ENCODE results near the gene SF3B5.

SF3B5 gene

DNA sequence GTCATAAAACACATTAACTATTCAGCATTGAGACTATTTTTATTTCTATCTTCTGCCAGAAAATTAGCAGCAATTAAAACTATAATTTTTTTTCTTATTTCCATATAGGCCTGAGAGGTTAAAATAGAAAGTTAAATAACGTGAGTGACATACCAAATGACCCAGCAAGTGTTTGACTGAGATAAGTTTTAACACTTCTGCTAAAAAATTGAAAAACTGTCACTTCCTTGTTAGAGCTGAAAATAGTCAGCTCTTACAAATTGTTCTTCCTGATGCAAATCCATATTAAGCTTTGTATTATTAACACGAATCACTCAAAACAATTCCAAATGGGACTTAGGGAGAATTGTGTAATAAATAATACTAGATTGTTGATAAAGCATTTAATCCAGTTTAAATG is 28.5 kb upstream of the SF3B5 start:
- Histone ChIP-seq H3K4me1 (ENCODE audit: insufficient read depth, low read length) (no peaks in the 10 kb centered on the region), H3K9ac (ENCODE audit: low read depth, low read length) (no peak overlapping the region), H3K36me3 (ENCODE audit: insufficient read depth, low read length) (no peaks in the 10 kb centered on the region), H3K9me3 (ENCODE audit: control insufficient read depth, insufficient read depth, low read length) (no peaks in the 10 kb centered on the region)

DNA sequence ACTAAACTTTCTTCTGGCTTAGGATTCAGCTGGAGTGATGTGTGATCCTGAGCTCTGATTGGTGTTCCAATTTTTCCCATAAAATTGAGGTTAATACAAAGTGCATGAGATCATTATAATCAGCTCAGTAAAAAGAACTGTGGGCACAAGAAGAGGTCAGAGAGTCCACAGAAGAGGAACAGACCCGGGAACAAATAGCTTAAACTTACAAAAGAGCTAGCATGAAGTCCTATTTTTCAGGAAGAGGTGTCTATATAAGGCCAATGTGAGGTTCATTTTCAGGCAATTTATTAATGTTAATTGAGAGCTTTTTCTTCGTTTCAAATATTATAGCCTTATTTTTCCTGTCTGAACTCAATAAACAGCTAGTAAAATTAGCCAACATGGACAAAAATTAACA is 28.0 kb upstream of the SF3B5 start:
- H3K36me3 ChIP-seq (ENCODE audit: insufficient read depth, low read length), result no peaks in the 10 kb centered on the region
- H3K4me1 ChIP-seq (ENCODE audit: insufficient read depth, low read length), result no peaks in the 10 kb centered on the region
- no peak overlapping the region for H3K9ac ChIP-seq (ENCODE audit: low read depth, low read length)
- H3K9me3 ChIP-seq (ENCODE audit: control insufficient read depth, insufficient read depth, low read length), result no peaks in the 10 kb centered on the region

DNA sequence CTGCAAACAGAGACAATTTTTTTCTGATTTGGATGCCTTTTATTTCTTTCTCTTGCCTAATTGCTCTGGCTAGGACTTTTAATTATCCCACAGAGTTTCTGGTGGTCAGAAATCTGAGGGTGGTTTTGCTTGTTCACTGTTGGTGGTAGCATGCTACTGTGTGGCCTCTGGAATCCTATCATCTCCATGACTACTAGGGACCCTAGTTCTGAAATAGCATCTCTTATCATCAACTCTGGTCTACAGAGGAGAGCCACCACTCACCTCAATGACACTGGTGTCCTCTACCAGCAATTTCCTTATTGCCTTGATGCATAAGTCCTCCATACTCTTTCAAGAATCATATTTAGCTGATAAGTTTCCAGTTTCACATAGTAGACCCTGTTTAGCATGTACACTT is 27.5 kb upstream of the SF3B5 start:
- H3K9me3 ChIP-seq (ENCODE audit: control insufficient read depth, insufficient read depth, low read length), result no peaks in the 10 kb centered on the region
- H3K9ac ChIP-seq (ENCODE audit: low read depth, low read length), result no peak overlapping the region
- H3K36me3 ChIP-seq (ENCODE audit: insufficient read depth, low read length), result no peaks in the 10 kb centered on the region
- no peaks in the 10 kb centered on the region for H3K4me1 ChIP-seq (ENCODE audit: insufficient read depth, low read length)

DNA sequence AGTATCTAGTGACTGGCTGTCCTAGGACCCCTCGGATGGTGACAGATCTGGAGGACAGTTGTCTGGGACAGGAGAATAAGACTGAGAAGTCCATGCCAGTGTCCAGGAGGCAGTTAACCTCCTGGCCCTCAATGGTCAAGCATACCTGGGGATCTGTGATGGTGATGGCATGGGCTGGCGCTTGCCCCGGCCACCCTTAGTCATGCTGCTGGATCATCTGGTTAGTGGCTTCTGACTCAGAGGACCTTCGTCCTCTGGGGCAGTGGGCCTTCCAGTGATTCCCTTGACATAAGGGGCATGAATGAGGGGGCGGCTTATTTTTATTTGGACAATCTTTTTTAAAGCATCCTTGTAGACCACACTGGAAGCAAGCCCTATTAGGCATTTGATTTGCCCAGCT is 24.0 kb upstream of the SF3B5 start:
- no peaks in the 10 kb centered on the region for H3K36me3 ChIP-seq (ENCODE audit: insufficient read depth, low read length)
- H3K4me1 ChIP-seq (ENCODE audit: insufficient read depth, low read length), result no peaks in the 10 kb centered on the region
- H3K9me3 ChIP-seq (ENCODE audit: control insufficient read depth, insufficient read depth, low read length), result no peaks in the 10 kb centered on the region
- no peak overlapping the region for H3K9ac ChIP-seq (ENCODE audit: low read depth, low read length)

DNA sequence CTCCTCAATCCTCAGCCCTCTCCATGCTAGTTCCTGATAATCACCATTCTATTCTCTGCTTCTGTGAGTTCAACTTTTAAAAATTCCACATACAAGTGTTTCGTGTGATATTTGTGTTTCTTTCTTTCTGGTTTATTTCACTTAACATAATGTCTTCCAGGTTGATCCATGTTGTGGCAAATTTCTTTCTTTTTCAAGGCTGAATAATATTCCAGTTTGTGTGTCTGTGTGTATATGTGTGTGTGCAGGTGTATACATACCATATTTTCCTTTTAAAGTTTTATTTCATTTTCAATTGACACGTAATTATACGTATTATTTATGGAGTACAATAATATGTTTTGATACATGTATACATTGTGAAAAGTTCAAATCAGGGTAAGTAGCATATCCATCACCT is 19.8 kb upstream of the SF3B5 start:
- Histone ChIP-seq H3K9me3 (ENCODE audit: control insufficient read depth, insufficient read depth, low read length) (no peaks in the 10 kb centered on the region), H3K9ac (ENCODE audit: low read depth, low read length) (no peak overlapping the region), H3K36me3 (ENCODE audit: insufficient read depth, low read length) (no peaks in the 10 kb centered on the region), H3K4me1 (ENCODE audit: insufficient read depth, low read length) (no peaks in the 10 kb centered on the region)

DNA sequence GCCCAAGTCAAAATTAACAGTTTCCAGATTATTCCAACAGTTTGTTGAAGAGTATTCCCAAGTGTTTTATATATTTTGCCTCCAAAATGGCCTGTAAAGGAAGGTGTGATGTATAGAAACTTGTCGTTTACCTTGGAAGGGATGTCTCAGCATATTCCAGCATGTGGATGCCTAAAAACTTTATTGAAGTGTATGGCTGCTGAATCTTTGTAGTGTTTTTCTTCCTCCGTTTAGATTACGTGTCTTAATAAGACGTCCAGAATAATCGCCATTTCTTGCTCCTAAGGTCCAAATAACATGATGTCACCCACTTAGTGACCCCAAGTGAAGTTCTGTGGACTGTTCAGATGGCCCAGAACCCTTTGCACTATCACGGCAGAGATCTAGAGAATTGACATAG is 18.0 kb upstream of the SF3B5 start:
- Histone ChIP-seq H3K9me3 (ENCODE audit: control insufficient read depth, insufficient read depth, low read length) (no peaks in the 10 kb centered on the region), H3K4me1 (ENCODE audit: insufficient read depth, low read length) (no peaks in the 10 kb centered on the region), H3K36me3 (ENCODE audit: insufficient read depth, low read length) (no peaks in the 10 kb centered on the region), H3K9ac (ENCODE audit: low read depth, low read length) (no peak overlapping the region)

DNA sequence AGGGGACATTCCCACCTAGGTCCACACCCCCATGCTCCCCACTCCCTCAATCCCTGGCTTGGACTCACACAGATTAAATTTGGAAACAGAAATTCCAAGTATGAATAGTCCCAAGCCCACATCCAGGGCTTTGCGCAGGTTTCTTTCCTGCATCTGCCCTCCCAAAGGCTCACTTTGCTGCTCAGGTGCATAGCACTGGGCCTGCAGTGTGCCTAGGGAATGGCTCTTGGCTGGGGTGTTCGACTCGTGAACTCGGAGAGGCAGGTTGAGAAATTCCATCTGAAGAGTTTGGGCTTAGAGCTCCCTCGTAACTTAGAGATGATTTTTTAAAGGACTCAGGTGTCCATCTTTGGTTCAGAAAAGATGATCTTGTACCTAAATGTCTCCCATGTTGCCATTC is 14.8 kb upstream of the SF3B5 start:
- no peak overlapping the region for H3K9ac ChIP-seq (ENCODE audit: low read depth, low read length)
- H3K36me3 ChIP-seq (ENCODE audit: insufficient read depth, low read length), result no peaks in the 10 kb centered on the region
- H3K4me1 ChIP-seq (ENCODE audit: insufficient read depth, low read length), result no peaks in the 10 kb centered on the region
- H3K9me3 ChIP-seq (ENCODE audit: control insufficient read depth, insufficient read depth, low read length), result no peaks in the 10 kb centered on the region

DNA sequence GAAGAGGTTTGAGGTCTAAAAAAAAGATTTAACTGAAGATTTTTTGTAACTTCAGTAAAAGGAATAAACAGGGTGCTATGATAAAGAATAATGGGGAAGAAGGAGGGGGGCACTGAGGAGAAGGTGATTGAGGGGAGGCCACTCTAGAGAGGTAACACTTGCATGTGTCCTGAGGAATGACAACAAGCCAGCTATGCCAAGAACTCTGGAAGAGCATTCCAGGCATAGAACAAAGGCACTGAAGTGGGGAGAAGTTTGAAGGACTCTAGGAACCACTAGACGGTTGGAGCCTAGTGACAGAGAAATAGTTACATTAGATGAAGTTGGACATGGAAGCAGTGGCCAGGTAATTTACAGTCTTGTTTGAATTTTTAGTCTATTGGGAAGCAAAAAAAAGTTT is 10.8 kb upstream of the SF3B5 start:
- Histone ChIP-seq H3K36me3 (ENCODE audit: insufficient read depth, low read length) (no peaks in the 10 kb centered on the region), H3K4me1 (ENCODE audit: insufficient read depth, low read length) (no peaks in the 10 kb centered on the region), H3K9ac (ENCODE audit: low read depth, low read length) (no peak overlapping the region), H3K9me3 (ENCODE audit: control insufficient read depth, insufficient read depth, low read length) (no peaks in the 10 kb centered on the region)

DNA sequence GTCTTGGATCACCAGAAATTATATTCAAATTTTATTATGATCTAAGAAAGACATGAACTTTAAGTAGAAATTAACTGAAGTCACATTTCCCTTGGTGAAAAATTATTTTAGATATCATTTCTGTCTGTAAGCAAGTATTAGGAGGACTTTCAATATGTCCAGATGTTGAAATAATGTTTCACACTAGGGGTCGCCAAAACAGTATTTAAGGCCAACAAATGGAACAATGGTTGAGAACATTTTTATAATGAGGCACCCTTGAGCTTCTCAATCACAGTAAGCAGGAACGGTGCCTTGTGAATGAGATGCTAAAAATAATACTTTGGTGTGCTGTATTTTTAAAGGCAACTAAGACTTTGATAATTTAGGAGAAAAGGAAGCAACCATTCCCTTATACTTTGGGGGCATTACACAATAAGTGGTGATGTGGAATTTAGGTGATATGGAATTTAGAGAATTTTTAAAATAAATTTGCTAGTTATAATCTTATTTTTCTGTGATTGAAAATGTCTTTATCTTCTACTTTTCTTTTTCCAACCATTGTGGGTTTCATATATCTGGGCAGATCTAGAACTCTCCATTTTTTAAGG is 9.6 kb upstream of the SF3B5 start:
- Histone ChIP-seq H3K36me3 (ENCODE audit: insufficient read depth, low read length) (no peaks in the 10 kb centered on the region), H3K9me3 (ENCODE audit: control insufficient read depth, insufficient read depth, low read length) (no peaks in the 10 kb centered on the region), H3K9ac (ENCODE audit: low read depth, low read length) (no peak overlapping the region), H3K4me1 (ENCODE audit: insufficient read depth, low read length) (no peaks in the 10 kb centered on the region)

DNA sequence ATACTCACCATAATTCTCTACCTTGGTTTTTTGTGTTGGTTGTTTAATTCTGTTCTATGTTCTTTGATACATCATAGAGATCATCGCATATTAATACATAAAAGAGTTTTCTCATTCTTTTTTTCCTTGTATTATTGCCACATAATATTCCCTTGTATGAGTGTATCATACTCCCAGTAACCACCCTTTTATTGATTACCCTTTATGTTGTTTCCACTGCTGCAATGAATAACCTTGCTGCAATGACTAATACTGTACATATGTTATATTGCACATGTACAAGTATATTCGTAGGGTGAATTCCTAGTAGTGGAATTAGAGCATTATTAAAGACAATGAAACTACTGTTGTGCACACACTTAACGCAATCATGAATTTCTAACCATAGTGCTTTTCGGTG is 9.1 kb upstream of the SF3B5 start:
- H3K9ac ChIP-seq (ENCODE audit: low read depth, low read length), result no peak overlapping the region
- H3K9me3 ChIP-seq (ENCODE audit: control insufficient read depth, insufficient read depth, low read length), result no peaks in the 10 kb centered on the region
- H3K4me1 ChIP-seq (ENCODE audit: insufficient read depth, low read length), result no peaks in the 10 kb centered on the region
- H3K36me3 ChIP-seq (ENCODE audit: insufficient read depth, low read length), result no peaks in the 10 kb centered on the region

DNA sequence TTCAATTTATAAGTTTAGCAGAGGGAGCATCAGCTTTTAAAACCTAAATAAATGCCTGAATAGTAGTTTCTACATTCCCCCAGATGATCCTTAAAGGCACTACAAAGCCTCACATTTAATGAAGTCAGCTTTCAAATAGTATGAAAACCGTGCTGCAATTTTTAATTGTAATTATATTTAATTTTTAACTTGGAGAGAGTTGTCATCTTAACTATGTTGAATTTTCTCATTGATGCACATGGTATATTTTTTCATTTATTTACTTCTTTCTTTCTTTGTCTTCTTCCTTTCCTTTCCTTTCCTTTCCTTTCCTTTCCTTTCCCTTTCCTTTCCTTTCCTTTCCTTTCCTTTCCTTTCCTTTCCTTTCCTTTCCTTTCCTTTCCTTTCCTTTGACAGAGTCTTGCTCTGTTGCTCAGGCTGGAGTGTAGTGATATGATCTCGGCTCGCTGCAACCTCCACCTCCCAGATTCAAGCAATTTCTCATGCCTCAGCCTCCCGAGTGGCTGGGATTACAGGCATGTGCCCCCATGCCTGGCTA is 7.7 kb upstream of the SF3B5 start:
- Histone ChIP-seq H3K9ac (ENCODE audit: low read depth, low read length) (no peak overlapping the region), H3K9me3 (ENCODE audit: control insufficient read depth, insufficient read depth, low read length) (no peaks in the 10 kb centered on the region), H3K36me3 (ENCODE audit: insufficient read depth, low read length) (no peaks in the 10 kb centered on the region), H3K4me1 (ENCODE audit: insufficient read depth, low read length) (no peaks in the 10 kb centered on the region)

DNA sequence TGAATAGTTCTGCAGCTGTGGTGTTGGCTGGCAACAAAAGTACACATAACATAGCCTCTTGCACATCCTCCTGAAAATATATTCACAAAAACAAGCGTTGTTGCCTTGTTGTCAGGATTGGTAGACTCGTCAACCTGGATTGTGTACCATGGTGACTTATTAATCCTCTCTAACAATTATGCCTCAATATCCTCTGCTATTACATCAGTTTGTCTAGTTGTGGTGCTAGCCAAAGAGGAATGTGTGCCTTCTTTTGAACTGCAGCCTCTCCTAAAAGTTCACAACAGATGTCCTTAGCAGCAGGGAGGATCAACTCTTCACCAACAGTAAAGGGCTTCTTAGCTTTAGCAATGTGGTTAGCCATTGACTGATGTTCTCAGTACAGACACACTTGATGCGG is 3.6 kb upstream of the SF3B5 start:
- Histone ChIP-seq H3K9me3 (ENCODE audit: control insufficient read depth, insufficient read depth, low read length) (no peaks in the 10 kb centered on the region), H3K36me3 (ENCODE audit: insufficient read depth, low read length) (no peaks in the 10 kb centered on the region), H3K9ac (ENCODE audit: low read depth, low read length) (no peak overlapping the region), H3K4me1 (ENCODE audit: insufficient read depth, low read length) (no peaks in the 10 kb centered on the region)

DNA sequence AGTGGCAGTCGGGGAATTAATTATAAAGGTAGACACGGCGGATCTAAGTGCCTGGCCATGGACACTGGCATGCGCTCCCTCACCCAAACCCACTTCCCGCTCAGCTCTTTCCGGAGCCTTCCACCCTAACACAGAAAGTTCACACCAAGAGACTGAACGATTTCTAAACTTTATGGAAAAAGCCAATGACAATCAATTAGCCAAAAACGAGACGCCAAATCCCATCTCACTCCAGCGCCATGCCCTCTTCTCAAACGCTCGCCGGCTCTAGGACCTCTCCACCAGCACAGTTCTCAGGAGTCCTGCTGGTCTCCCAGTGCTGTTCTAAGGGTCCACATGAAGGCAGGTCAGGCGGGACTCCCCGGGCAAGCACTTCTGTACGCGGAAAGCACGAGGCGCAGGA is 641 bp downstream of the SF3B5 start:
- Histone ChIP-seq H3K9me3 (ENCODE audit: control insufficient read depth, insufficient read depth, low read length) (no peaks in the 10 kb centered on the region), H3K4me1 (ENCODE audit: insufficient read depth, low read length) (no peaks in the 10 kb centered on the region), H3K36me3 (ENCODE audit: insufficient read depth, low read length) (no peaks in the 10 kb centered on the region), H3K9ac (ENCODE audit: low read depth, low read length) (peak overlapping the region; percentile 87)

DNA sequence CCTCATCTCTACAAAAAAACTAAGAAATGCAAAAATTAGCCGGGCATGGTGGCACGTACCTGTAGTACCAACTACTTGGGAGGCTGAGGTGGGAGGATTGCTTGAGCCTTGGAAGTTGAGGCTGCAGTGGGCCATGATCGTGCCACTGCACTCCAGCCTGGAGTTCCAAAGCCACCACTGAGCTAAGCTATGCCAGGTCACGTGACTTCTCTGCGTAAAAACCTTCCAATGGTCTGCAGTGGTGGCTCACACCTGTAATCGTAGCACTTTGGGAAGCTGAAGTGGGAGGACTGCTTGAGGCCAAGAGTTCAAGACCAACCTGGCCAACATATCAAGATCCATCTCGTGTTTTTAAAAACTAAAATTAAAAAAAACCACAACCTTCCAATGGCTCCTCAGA is 1.7 kb downstream of the SF3B5 start:
- Histone ChIP-seq H3K4me1 (ENCODE audit: insufficient read depth, low read length) (no peaks in the 10 kb centered on the region), H3K36me3 (ENCODE audit: insufficient read depth, low read length) (no peaks in the 10 kb centered on the region), H3K9ac (ENCODE audit: low read depth, low read length) (no peak overlapping the region; the same call in 1 of the 2 replicates), H3K9me3 (ENCODE audit: control insufficient read depth, insufficient read depth, low read length) (no peaks in the 10 kb centered on the region)

DNA sequence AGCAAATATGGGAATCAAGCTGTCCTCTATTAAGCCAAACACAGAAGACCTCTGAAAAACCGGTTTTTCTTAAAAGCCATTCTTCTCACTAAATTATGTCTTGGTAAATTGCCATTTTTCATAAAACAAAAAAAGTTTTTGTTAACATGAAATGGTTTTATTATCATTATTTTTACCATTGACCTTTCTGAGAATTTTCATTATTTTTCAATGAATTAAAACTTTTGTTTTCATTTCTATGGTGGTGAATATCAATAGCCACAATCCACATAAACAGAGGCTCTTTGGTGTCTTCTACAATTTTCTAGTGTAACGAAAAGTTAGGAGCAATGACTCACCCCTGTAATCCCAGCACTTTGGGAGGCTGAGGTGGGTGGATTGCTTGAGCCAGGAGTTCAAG is 2.1 kb downstream of the SF3B5 start:
- no peaks in the 10 kb centered on the region for H3K9me3 ChIP-seq (ENCODE audit: control insufficient read depth, insufficient read depth, low read length)
- no peaks in the 10 kb centered on the region for H3K4me1 ChIP-seq (ENCODE audit: insufficient read depth, low read length)
- no peak overlapping the region for H3K9ac ChIP-seq (ENCODE audit: low read depth, low read length)
- no peaks in the 10 kb centered on the region for H3K36me3 ChIP-seq (ENCODE audit: insufficient read depth, low read length)

DNA sequence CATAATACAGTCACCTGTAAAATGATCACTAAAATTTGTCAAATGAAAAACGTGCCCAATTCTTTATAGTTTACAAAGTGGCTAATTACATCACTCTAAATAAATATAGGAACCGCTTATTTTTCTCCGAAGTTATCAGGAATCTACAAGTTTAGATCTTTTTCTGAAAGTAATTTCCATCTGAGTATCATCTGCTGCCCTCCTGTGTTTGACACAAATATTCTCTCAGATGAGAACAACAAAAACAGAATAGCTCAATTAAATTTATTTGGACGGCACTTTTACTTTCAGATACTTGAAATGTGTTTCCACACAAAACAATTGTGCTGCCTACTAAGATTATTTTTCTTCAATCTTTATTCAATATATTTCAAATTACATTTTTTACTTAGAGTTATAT is 5.0 kb downstream of the SF3B5 start:
- Histone ChIP-seq H3K9me3 (ENCODE audit: control insufficient read depth, insufficient read depth, low read length) (no peaks in the 10 kb centered on the region), H3K4me1 (ENCODE audit: insufficient read depth, low read length) (no peaks in the 10 kb centered on the region), H3K36me3 (ENCODE audit: insufficient read depth, low read length) (no peaks in the 10 kb centered on the region), H3K9ac (ENCODE audit: low read depth, low read length) (no peak overlapping the region)

All from ES-I3 (cell line).